Erythroblast (primary cell): ENCODE results near the gene TMEM38B.

Source experiments
- GATA1 ChIP-seq: IDR thresholded peaks from 2 replicates; pipeline ENCODE4 v1.6.1; 2011; ENCODE audit warnings: low read depth, mild to moderate bottlenecking, control low read depth, low read length, moderate library complexity
- POLR2A ChIP-seq: IDR thresholded peaks from 2 replicates; pipeline ENCODE4 v1.6.1; 2011; ENCODE audit warnings: mild to moderate bottlenecking, low read length

DNA sequence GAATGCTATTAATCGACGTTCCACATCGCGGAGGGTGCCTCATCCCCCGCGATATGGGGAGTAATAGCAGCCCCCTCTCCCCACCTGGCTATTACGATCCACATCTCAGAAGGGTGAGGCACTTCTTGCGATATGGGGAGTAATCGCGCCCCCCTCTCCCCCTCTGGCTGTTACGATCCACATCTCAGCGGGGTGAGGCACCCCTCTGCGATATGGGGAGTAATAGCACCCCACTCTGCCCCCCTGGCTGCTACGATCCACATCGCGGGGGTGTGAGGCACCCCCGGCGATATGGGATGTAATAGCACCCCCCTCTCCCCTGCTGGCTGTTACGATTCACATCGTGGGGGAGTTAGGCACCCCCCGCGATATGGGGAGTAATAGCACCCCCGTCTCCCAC is 128.5 kb downstream of the TMEM38B start:
- TF ChIP-seq POLR2A (no peak), GATA1 (no peak)
